ENCODE results near the gene ZDHHC8. TPM values are rescaled to one million over a fixed set of nuclear protein-coding genes. Genes with fewer than 3 reads are reported as not detected.
A peak's percentile ranks its signal among the peaks of the same experiment; 100 is the strongest.

ZDHHC8 gene
- total RNA-seq, 2 donors from 2014 or later = 82.2 to 82.3 TPM

DNA sequence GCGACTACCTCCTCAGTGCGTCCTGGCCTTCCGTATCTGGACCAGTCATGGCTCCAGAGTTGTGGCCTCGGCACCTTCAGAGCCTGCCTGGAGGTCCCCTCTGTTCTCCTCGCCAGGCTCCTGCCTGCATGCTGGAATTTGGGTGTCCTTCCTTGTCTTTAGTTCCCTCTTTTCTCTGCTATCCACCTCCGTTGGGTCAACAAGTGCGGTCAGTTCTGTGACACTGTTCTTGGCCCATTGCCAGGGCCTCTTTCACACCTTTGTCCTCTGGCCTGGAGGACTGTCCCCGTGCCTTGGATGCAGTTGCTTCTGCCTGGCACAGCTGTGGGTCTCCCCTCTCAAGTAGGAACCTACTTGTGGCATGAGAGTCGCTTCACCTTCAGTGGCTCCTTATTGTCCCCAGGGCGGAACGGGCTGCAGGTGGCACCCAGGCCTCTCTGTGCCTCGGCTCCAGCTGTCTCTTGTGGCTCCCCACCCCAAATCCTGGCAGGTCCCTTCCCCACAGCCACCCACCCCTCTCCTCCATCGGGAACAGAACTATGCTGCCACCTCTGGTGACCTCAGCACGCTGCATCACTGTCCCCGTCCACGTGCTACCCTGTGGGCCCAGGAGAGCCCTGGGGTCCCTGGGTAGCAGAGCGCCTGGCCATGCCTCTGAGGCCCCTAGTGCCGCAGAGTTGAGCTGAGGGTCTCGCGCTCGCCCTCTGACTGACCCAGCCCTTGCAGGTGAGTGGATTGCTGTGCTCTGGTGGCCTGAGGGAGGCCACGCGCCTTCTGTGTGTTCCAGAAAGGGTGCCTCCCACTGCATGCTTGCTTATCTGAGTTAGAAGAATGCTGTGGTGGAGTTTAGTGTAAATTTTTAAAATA is 46.8 kb upstream of the ZDHHC8 start:
- Histone ChIP-seq H3K36me3 (ENCODE audit: control insufficient read depth, insufficient read depth, low read length) (peaks cover 48% of the 10 kb centered on the region), H3K9ac (ENCODE audit: extremely low read depth, low read length, poor library complexity, severe bottlenecking) (no peak overlapping the region), H3K27me3 (ENCODE audit: control insufficient read depth, insufficient read depth, low read length, poor library complexity, severe bottlenecking) (no peaks in the 10 kb centered on the region), H3K4me1 (ENCODE audit: control insufficient read depth, insufficient read depth, low read length) (peaks cover 4% of the 10 kb centered on the region), H3K27ac (ENCODE audit: low read depth, low read length) (no peak overlapping the region), H3K9me3 (ENCODE audit: control insufficient read depth, low read length) (no peaks in the 10 kb centered on the region), H3K4me3 (ENCODE audit: low read length) (no peak overlapping the region)
- DNase-seq = peak; percentile 92
- H3K27me3 Mint-ChIP-seq (ENCODE audit: insufficient read depth) = no peaks in the 10 kb centered on the region
- H3K4me3 Mint-ChIP-seq = no peak overlapping the region
- peaks cover 39% of the 10 kb centered on the region for H3K4me1 Mint-ChIP-seq
- H3K36me3 Mint-ChIP-seq (ENCODE audit: low read depth) = peaks cover 53% of the 10 kb centered on the region
- no peaks in the 10 kb centered on the region for H3K9me3 Mint-ChIP-seq
- TF ChIP-seq, protein P1, sequence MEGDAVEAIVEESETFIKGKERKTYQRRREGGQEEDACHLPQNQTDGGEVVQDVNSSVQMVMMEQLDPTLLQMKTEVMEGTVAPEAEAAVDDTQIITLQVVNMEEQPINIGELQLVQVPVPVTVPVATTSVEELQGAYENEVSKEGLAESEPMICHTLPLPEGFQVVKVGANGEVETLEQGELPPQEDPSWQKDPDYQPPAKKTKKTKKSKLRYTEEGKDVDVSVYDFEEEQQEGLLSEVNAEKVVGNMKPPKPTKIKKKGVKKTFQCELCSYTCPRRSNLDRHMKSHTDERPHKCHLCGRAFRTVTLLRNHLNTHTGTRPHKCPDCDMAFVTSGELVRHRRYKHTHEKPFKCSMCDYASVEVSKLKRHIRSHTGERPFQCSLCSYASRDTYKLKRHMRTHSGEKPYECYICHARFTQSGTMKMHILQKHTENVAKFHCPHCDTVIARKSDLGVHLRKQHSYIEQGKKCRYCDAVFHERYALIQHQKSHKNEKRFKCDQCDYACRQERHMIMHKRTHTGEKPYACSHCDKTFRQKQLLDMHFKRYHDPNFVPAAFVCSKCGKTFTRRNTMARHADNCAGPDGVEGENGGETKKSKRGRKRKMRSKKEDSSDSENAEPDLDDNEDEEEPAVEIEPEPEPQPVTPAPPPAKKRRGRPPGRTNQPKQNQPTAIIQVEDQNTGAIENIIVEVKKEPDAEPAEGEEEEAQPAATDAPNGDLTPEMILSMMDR (conservative IDR thresholded peaks at IDR 0.05) = peak; percentile 75
- peak overlapping the region; percentile 46 for H3K27ac Mint-ChIP-seq
- 81 to 92% methylated on average over 16 to 23 of the region's 23 CpGs for WGBS, 2 experiments (ENCODE audit: insufficient coverage in 1 of 2, insufficient read length in 1 of 2)

DNA sequence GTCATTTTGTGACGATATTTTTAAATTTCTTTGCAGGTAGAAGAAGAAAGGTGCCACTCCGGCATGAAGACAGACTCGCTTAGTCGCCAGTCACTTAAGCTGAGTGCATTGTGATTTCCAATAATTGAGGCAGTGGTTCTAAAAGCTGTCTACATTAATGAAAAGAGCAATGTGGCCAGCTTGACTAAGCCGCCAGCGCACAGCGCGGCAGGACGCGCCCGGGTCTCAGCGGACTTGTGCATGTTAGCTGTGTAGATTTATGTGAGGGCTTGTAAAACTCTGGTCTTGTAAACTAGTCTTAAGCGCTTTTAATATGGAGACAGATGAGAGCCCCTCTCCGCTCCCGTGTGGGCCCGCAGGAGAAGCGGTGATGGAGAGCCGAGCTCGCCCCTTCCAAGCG is 46.0 kb upstream of the ZDHHC8 start:
- peaks cover 62% of the 10 kb centered on the region for H3K36me3 Mint-ChIP-seq (ENCODE audit: low read depth)
- peak overlapping the region; percentile 46 for H3K27ac Mint-ChIP-seq
- H3K27me3 Mint-ChIP-seq (ENCODE audit: insufficient read depth) = no peaks in the 10 kb centered on the region
- H3K4me3 ChIP-seq (ENCODE audit: low read length) = no peak overlapping the region
- no peak overlapping the region for H3K27ac ChIP-seq (ENCODE audit: low read depth, low read length)
- TF ChIP-seq, protein P1 (conservative IDR thresholded peaks at IDR 0.05) = no peak
- no peak overlapping the region for H3K9ac ChIP-seq (ENCODE audit: extremely low read depth, low read length, poor library complexity, severe bottlenecking)
- H3K9me3 Mint-ChIP-seq = no peaks in the 10 kb centered on the region
- peaks cover 39% of the 10 kb centered on the region for H3K4me1 Mint-ChIP-seq
- peaks cover 57% of the 10 kb centered on the region for H3K36me3 ChIP-seq (ENCODE audit: control insufficient read depth, insufficient read depth, low read length)
- no peak for DNase-seq
- H3K4me1 ChIP-seq (ENCODE audit: control insufficient read depth, insufficient read depth, low read length) = peaks cover 4% of the 10 kb centered on the region
- no peak overlapping the region for H3K4me3 Mint-ChIP-seq
- no peaks in the 10 kb centered on the region for H3K27me3 ChIP-seq (ENCODE audit: control insufficient read depth, insufficient read depth, low read length, poor library complexity, severe bottlenecking)
- WGBS, 2 experiments (ENCODE audit: insufficient coverage in 1 of 2, insufficient read length in 1 of 2) = 98% methylated on average over 13 to 20 of the region's 20 CpGs
- H3K9me3 ChIP-seq (ENCODE audit: control insufficient read depth, low read length) = no peaks in the 10 kb centered on the region

DNA sequence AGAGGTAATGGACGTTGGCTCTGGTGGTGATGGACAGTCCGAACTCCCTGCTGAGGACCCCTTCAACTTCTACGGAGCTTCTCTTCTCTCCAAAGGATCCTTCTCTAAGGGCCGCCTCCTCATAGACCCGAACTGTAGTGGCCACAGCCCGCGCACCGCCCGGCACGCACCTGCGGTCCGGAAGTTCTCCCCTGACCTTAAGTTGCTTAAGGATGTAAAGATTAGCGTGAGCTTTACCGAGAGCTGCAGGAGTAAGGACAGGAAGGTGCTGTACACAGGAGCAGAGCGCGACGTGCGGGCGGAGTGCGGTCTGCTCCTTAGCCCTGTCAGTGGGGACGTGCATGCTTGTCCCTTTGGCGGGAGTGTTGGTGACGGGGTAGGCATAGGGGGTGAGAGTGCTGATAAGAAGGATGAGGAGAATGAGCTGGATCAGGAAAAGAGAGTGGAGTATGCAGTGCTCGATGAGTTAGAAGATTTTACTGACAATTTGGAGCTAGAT is 45.5 kb upstream of the ZDHHC8 start:
- TF ChIP-seq, protein P1 (conservative IDR thresholded peaks at IDR 0.05) = no peak
- Histone ChIP-seq H3K4me1 (ENCODE audit: control insufficient read depth, insufficient read depth, low read length) (peaks cover 4% of the 10 kb centered on the region), H3K27ac (ENCODE audit: low read depth, low read length) (no peak overlapping the region), H3K9ac (ENCODE audit: extremely low read depth, low read length, poor library complexity, severe bottlenecking) (no peak overlapping the region), H3K27me3 (ENCODE audit: control insufficient read depth, insufficient read depth, low read length, poor library complexity, severe bottlenecking) (no peaks in the 10 kb centered on the region), H3K36me3 (ENCODE audit: control insufficient read depth, insufficient read depth, low read length) (peaks cover 62% of the 10 kb centered on the region), H3K9me3 (ENCODE audit: control insufficient read depth, low read length) (no peaks in the 10 kb centered on the region), H3K4me3 (ENCODE audit: low read length) (no peak overlapping the region)
- H3K36me3 Mint-ChIP-seq (ENCODE audit: low read depth) = peaks cover 67% of the 10 kb centered on the region
- peak overlapping the region; percentile 23 for H3K27ac Mint-ChIP-seq
- DNase-seq = no peak
- WGBS, 2 experiments (ENCODE audit: insufficient coverage in 1 of 2, insufficient read length in 1 of 2) = 96 to 99% methylated on average over 17 to 24 of the region's 24 CpGs
- H3K4me3 Mint-ChIP-seq = no peak overlapping the region
- no peaks in the 10 kb centered on the region for H3K9me3 Mint-ChIP-seq
- peaks cover 35% of the 10 kb centered on the region for H3K4me1 Mint-ChIP-seq
- H3K27me3 Mint-ChIP-seq (ENCODE audit: insufficient read depth) = no peaks in the 10 kb centered on the region
